HG02798 (cell line): ENCODE measurements around the gene RPTN.

Experiments used
- ATAC-seq: cut with Tn5 transposase; IDR thresholded peaks from one replicate; pipeline ENCODE4 v1.9.1; 2021; ENCODE audit warnings: mild to moderate bottlenecking; ENCODE audit not compliant: unreplicated experiment, poor library complexity

RPTN gene

GRCh38 chr1:152112101-152112884 lies 46.7 kb downstream of the RPTN start:
- ATAC-seq: no peak

- no peak for ATAC-seq
Measured at GRCh38 chr1:152111515-152111968, 47.5 kb downstream of the RPTN start.

- ATAC-seq: no peak
Measured at GRCh38 chr1:152110860-152111514, 48.0 kb downstream of the RPTN start.

- no peak for ATAC-seq
Measured at GRCh38 chr1:152110365-152110859, 48.6 kb downstream of the RPTN start.

GRCh38 chr1:152109998-152110294 lies 49.1 kb downstream of the RPTN start:
- no peak for ATAC-seq

GRCh38 chr1:152109231-152109997 lies 49.6 kb downstream of the RPTN start:
- ATAC-seq: no peak

GRCh38 chr1:152108882-152109222 lies 50.2 kb downstream of the RPTN start:
- ATAC-seq: no peak

- no peak for ATAC-seq
Measured at GRCh38 chr1:152107984-152108881, 50.8 kb downstream of the RPTN start.

GRCh38 chr1:152107031-152107983 lies 51.7 kb downstream of the RPTN start:
- ATAC-seq: no peak

- no peak for ATAC-seq
Measured at GRCh38 chr1:152104854-152105253, 54.2 kb downstream of the RPTN start.
